Colonic mucosa (tissue), 4 donors: ENCODE results near the gene PACRGL. TPM values are rescaled to one million over a fixed set of nuclear protein-coding genes. Genes with fewer than 3 reads are reported as not detected.

Experiments
- DNase-seq: peaks from one replicate; pipeline ENCODE4 v3.0.0-alpha.2; 2020
- H3K27ac ChIP-seq: fragments of 200-600 bp; one replicate; pipeline ENCODE4 v1.8.0; 2021
- H3K27me3 ChIP-seq: fragments of 200-600 bp; one replicate; pipeline ENCODE4 v1.8.0; 2021
- H3K36me3 ChIP-seq: fragments of 200-600 bp; one replicate; pipeline ENCODE4 v1.8.0; 2021
- H3K4me1 ChIP-seq: fragments of 200-600 bp; one replicate; pipeline ENCODE4 v1.8.0; 2021; ENCODE audit warnings: mild to moderate bottlenecking
- H3K4me3 ChIP-seq: fragments of 200-600 bp; one replicate; pipeline ENCODE4 v1.8.0; 2021
- H3K9ac ChIP-seq, 2 donors: one replicate each; pipeline ENCODE4 v1.7.0; 2013; ENCODE audit warnings: control low read depth in 2 of 2, low read depth in 2 of 2, low read length in 2 of 2
- H3K9me3 ChIP-seq: fragments of 200-600 bp; one replicate; pipeline ENCODE4 v1.8.0; 2021
- intact Hi-C: fragments of 100-400 bp; cut with DNase I; formaldehyde crosslinking; loops from one replicate; pipeline ENCODE4 v1.14.1; 2022
- total RNA-seq, 2 donors: library from RNA; stranded (reverse); fragmentation: NEBNext Ultra II Directional in 1 of 2; extraction: Animal tissue kit (Norgen Biotek cat#: 25700) in 1 of 2; gene quantifications; one replicate each; pipeline ENCODE4 v1.2.1, GENCODE V29; 2021
- TF ChIP-seq, protein P1 (sequence below): fragments of 200-600 bp; IDR thresholded peaks from one replicate; pipeline ENCODE4 v1.8.0; 2022; ENCODE audit warnings: antibody characterized with exemption, mild to moderate bottlenecking
- donor health status: healthy.
- donor health status: DM: no; HTN: no; CAD: no.
- donor health status: DM: no; HTN: no; CAD: no.

The PACRGL gene
- total RNA-seq, 2 donors from 2014 or later, result 11.5 to 16.9 TPM

DNA sequence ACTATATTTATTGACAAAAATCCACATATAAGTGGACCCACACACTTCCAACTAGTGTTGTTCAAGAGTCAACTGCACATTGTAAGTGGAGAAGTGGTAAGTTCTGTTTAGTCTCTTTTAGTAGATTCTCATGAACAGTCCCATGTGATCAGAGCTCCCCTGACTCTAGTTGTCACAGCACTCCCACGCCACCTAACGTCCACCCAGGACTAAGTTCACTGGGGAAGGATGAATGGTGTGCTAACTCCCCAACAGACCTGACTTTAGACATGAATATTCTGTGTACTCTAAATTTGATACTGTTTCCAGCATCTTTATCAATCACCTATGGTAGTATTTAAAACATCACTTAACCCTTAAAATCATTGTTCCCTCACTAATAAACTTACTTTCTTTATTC lies 59.8 kb downstream of the PACRGL start:
- Histone ChIP-seq H3K27ac (no peak overlapping the region), H3K9ac (no peak overlapping the region), H3K9me3 (no peaks in the 10 kb centered on the region), H3K4me3 (no peak overlapping the region), H3K27me3 (no peaks in the 10 kb centered on the region), H3K4me1 (no peaks in the 10 kb centered on the region), H3K36me3 (no peaks in the 10 kb centered on the region)
- DNase-seq, result no peak
- TF ChIP-seq, protein P1, sequence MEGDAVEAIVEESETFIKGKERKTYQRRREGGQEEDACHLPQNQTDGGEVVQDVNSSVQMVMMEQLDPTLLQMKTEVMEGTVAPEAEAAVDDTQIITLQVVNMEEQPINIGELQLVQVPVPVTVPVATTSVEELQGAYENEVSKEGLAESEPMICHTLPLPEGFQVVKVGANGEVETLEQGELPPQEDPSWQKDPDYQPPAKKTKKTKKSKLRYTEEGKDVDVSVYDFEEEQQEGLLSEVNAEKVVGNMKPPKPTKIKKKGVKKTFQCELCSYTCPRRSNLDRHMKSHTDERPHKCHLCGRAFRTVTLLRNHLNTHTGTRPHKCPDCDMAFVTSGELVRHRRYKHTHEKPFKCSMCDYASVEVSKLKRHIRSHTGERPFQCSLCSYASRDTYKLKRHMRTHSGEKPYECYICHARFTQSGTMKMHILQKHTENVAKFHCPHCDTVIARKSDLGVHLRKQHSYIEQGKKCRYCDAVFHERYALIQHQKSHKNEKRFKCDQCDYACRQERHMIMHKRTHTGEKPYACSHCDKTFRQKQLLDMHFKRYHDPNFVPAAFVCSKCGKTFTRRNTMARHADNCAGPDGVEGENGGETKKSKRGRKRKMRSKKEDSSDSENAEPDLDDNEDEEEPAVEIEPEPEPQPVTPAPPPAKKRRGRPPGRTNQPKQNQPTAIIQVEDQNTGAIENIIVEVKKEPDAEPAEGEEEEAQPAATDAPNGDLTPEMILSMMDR, result no peak
- intact Hi-C loops, result no loop called here

DNA sequence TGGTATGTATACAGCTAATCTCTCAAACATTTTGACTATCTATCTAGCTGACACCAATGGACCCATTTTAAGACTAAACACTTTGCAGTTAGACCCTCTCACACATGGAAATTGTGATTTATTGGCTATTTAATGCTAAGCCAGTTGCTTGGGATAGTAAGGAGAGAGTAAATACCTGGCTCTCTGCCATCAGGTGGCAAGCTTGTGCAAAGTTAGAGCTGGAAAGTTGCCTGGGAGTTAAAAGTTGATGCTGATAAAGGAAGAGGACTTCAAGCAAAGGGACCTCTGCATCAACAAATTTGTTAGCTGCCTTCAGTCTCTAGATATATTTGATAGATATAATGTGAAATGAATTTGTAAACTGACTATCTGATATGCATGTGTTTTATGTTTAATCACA lies 61.1 kb downstream of the PACRGL start:
- Histone ChIP-seq H3K9me3 (no peaks in the 10 kb centered on the region), H3K4me3 (no peak overlapping the region), H3K27me3 (no peaks in the 10 kb centered on the region), H3K27ac (no peak overlapping the region), H3K36me3 (no peaks in the 10 kb centered on the region), H3K9ac (no peak overlapping the region), H3K4me1 (no peaks in the 10 kb centered on the region)
- intact Hi-C loops, result no loop called here
- no peak for DNase-seq
- TF ChIP-seq, protein P1, result no peak

DNA sequence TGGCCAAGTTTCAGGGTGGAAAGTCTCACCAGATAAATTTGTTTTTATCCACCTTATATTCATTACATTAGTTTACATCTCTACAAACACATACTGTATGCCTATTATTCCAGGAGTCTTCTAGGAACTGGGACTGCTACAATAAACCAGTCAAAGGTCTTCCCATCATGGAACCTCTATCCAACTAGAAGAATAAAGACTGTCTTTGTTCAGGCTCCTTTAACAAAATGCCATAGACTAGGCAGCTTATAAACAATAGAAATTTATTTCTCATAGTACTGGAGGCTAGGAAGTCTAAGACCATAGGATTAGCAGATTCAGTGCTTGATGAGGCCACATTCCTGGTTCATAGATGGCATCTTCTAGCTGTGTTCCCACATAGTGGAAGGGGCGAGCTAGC lies 61.6 kb downstream of the PACRGL start:
- no peaks in the 10 kb centered on the region for H3K9me3 ChIP-seq
- intact Hi-C loops, result no loop called here

DNA sequence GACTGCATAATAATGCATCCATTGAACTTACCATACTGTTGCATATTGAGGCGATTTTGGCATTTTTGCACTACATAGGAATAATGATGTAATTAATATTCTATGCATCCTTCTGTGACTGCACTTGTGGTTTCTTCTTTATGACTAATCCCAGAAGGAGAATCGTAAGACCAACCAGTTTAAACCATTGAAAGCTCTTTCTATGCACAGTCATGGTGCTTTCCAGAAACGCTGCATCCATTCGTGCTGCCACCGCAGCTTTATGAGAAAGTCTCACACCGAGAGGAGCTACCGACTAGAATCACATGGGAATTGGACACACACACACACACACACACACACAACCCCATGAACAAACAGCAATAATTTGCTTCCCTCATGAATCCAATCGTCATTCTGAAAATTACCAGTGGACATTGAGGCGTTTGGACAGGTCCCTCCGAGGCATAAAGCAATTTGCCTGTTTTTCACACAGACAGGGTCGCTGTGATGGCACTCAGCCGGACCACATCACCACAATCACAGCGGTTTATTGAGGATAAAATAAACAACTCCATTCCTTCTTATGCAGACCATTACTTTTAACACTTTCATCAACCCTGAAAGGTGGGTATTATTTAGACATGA lies 64.2 kb downstream of the PACRGL start:
- Histone ChIP-seq H3K27ac (no peak overlapping the region), H3K9ac (no peak overlapping the region), H3K4me3 (no peak overlapping the region), H3K27me3 (no peaks in the 10 kb centered on the region), H3K4me1 (no peaks in the 10 kb centered on the region), H3K36me3 (no peaks in the 10 kb centered on the region), H3K9me3 (no peaks in the 10 kb centered on the region)
- intact Hi-C loops, result no loop called here
- TF ChIP-seq, protein P1, result no peak
- DNase-seq, result no peak

More for the DNA sequence above, 61.6 kb downstream of the PACRGL start:
- Histone ChIP-seq H3K27ac (no peak overlapping the region), H3K36me3 (no peaks in the 10 kb centered on the region), H3K9ac (no peak overlapping the region), H3K4me3 (no peak overlapping the region), H3K4me1 (no peaks in the 10 kb centered on the region), H3K27me3 (no peaks in the 10 kb centered on the region)
- no peak for DNase-seq
- TF ChIP-seq, protein P1, result no peak

DNA sequence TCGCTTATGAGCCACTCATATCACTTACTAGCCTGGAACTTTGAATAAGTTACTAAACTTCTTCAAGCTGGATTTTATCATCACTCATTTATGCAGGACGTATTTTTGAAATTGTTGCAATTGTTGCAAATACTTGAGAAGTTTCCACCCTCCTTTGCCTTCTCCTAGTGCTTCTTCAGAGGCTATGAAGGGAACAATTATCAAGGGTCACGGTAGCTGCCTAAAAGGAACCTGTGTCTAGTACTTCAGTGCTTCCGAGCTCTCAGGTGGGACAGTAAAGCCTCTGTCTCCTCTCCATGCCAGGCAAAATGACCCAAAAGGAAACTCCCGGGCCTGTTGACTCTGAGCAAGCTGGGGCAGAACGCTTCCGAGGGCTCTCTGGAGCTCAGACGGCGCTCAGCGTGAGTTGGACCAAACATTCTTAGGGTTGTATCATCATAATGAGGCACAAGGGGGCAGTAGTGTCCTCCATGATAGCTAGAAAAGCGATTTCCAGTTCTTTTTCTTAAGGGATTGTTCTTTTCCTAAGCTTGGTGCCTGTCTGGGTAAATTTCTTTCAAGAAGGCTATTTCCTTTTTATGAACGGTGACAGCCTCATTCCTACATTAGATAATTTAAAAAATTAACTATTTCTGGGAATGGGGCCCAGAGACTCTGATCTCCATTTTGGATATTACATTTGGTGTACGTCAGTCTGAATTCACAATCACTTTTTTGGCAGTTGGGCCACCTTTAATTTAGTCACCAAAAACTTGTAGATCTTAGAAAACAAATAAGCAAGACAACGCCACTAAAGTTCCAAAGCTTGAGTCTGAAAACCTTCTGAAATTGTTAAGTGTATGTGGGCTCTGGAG lies 73.1 kb downstream of the PACRGL start:
- TF ChIP-seq, protein P1, result peak; percentile 63
- H3K36me3 ChIP-seq, result no peaks in the 10 kb centered on the region
- no peaks in the 10 kb centered on the region for H3K9me3 ChIP-seq
- H3K27ac ChIP-seq, result no peak overlapping the region
- H3K9ac ChIP-seq, result no peak overlapping the region
- no peaks in the 10 kb centered on the region for H3K27me3 ChIP-seq
- intact Hi-C loops, result loop anchor here (2.0 to 5.0 kb wide), 2 partner anchors 361 to 694 kb away; no protein-coding TSS in a partner anchor
- no peak overlapping the region for H3K4me3 ChIP-seq
- no peaks in the 10 kb centered on the region for H3K4me1 ChIP-seq
- DNase-seq, result peak; percentile 40
